ENCODE results near the gene ITGB2.

Gene ITGB2

DNA sequence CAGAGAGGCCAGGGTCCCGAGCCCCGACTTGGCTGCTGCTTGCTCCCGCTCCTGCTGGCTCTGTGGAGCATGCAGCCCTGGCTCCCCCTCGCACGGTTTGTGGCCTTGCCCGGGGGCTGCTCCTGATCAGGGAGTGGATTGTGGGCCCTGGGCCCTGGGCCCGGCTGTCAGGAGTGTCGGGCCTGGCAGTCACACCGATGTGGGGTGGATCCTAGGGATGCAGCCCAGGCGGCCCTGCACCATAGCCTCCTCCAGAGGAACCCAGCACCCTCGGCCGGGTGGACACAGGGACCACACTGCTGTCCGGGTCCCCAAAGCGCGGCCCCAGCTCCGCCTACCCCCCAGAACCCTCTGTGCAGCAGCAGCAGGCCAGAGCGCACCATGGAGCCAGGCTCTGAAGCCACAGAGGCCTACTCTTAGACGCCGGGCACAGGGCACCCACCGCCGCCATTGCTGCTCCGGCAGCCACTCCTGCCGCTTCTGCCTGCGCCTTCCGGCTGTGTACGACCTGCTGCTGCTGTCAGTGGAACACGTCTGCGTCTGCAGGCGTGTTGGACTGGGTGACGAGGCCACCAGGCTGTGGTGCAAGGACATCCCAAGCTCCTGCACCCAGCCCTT lies 28.6 kb upstream of the ITGB2 start:
- no peaks in the 10 kb centered on the region for H3K9me3 Mint-ChIP-seq

GRCh38 chr21:44948426-44949120 lies 27.9 kb upstream of the ITGB2 start:
- Mint-ChIP-seq H3K9me3 (no peaks in the 10 kb centered on the region), H3K27ac (no peak overlapping the region), H3K36me3 (ENCODE audit: low read depth) (peaks cover 90% of the 10 kb centered on the region), H3K27me3 (no peaks in the 10 kb centered on the region), H3K4me1 (ENCODE audit: low read depth) (peaks cover 19% of the 10 kb centered on the region), H3K4me3 (no peak overlapping the region)
- no peak for DNase-seq

More for the DNA sequence above, 28.6 kb upstream of the ITGB2 start:
- H3K4me3 Mint-ChIP-seq, result no peak overlapping the region
- DNase-seq, result no peak
- peaks cover 15% of the 10 kb centered on the region for H3K4me1 Mint-ChIP-seq (ENCODE audit: low read depth)
- H3K27ac Mint-ChIP-seq, result no peak overlapping the region
- no peaks in the 10 kb centered on the region for H3K27me3 Mint-ChIP-seq
- peaks cover 90% of the 10 kb centered on the region for H3K36me3 Mint-ChIP-seq (ENCODE audit: low read depth)

GRCh38 chr21:44947930-44948331 lies 27.2 kb upstream of the ITGB2 start:
- Mint-ChIP-seq H3K27ac (no peak overlapping the region), H3K4me1 (ENCODE audit: low read depth) (peaks cover 25% of the 10 kb centered on the region), H3K4me3 (no peak overlapping the region), H3K9me3 (no peaks in the 10 kb centered on the region), H3K36me3 (ENCODE audit: low read depth) (peaks cover 93% of the 10 kb centered on the region), H3K27me3 (no peaks in the 10 kb centered on the region)
- DNase-seq, result no peak

- H3K36me3 Mint-ChIP-seq (ENCODE audit: low read depth), result peaks cover 93% of the 10 kb centered on the region
- H3K4me3 Mint-ChIP-seq, result no peak overlapping the region
- H3K27ac Mint-ChIP-seq, result no peak overlapping the region
- H3K4me1 Mint-ChIP-seq (ENCODE audit: low read depth), result peaks cover 31% of the 10 kb centered on the region
- DNase-seq, result no peak
- no peaks in the 10 kb centered on the region for H3K9me3 Mint-ChIP-seq
- H3K27me3 Mint-ChIP-seq, result no peaks in the 10 kb centered on the region
Observed at GRCh38 chr21:44947111-44947929, 26.6 kb upstream of the ITGB2 start.

GRCh38 chr21:44946254-44947041 lies 25.7 kb upstream of the ITGB2 start:
- no peak for DNase-seq
- Mint-ChIP-seq H3K9me3 (no peaks in the 10 kb centered on the region), H3K36me3 (ENCODE audit: low read depth) (peaks cover 96% of the 10 kb centered on the region), H3K4me3 (no peak overlapping the region), H3K27me3 (no peaks in the 10 kb centered on the region), H3K27ac (no peak overlapping the region), H3K4me1 (ENCODE audit: low read depth) (peaks cover 39% of the 10 kb centered on the region)

DNA sequence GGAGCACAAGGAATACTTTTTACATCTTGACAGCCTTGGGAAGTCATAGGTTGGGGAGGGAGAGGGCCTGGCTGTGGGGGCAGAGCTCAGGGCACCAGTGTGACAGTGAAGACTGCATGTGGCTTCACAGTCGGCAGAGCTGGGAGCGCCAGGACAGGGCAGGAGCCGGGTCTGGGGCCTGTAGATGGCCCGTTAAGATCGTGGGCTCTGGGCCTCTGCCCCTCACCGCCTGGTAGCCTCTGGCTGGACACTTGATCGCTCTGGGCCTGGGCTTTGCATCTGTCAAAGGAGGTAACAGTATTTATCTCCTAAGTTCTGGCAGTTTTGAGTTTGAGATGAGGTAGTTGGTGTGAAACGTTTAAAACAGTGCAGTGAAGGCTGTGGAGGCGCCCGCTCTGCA lies 23.9 kb upstream of the ITGB2 start:
- no peak overlapping the region for H3K27ac Mint-ChIP-seq

DNA sequence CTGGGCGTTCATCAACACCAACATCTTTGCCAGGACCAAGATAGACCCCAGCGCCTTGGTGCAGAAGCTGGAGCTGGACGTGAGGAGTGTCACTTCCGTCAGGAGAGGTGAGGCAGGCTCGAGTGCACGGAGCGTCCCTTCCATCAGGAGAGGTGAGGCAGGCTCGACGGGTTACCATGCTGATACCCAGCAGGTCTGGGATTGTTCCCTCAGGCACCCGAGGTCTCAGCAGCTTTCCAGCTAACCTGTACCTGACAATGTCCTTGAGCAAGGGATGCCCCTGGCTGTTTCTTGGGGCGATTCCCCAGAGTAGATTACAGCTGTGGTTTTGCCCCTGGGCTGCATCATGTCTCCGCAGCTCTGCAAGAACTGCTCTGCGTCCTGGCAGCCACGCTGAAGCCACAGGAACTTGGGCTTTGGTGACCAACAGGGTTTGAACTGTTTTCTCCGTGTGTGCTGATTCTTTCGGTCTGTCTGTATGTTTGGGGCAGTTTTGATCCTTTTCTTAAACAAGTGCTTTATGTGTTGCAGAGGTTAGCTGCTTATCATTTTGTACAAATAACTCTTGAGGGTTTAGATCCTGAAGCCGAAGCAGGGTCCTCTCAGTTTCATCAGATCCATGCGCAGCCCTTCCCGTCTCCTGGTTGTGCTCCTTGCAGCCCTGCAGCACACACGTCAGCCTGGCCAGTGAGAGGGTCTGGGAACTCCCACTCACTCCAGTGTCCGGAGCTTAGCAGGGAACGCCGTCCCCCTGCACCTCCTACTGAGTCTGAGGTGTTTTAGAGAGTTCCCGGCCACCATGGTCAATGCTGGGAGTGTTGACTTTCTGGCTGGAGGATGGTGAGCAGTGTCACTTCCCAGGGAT lies 23.2 kb upstream of the ITGB2 start:
- DNase-seq, result no peak
- Mint-ChIP-seq H3K27ac (peak overlapping the region; percentile 57), H3K9me3 (no peaks in the 10 kb centered on the region), H3K36me3 (ENCODE audit: low read depth) (peaks cover 88% of the 10 kb centered on the region), H3K4me1 (ENCODE audit: low read depth) (peaks cover 47% of the 10 kb centered on the region), H3K27me3 (no peaks in the 10 kb centered on the region), H3K4me3 (no peak overlapping the region)

More for the DNA sequence above, 23.9 kb upstream of the ITGB2 start:
- Mint-ChIP-seq H3K4me1 (ENCODE audit: low read depth) (peaks cover 45% of the 10 kb centered on the region), H3K36me3 (ENCODE audit: low read depth) (peaks cover 91% of the 10 kb centered on the region), H3K9me3 (no peaks in the 10 kb centered on the region), H3K4me3 (no peak overlapping the region), H3K27me3 (no peaks in the 10 kb centered on the region)
- no peak for DNase-seq

GRCh38 chr21:44943005-44943685 lies 22.4 kb upstream of the ITGB2 start:
- Mint-ChIP-seq H3K9me3 (no peaks in the 10 kb centered on the region), H3K36me3 (ENCODE audit: low read depth) (peaks cover 82% of the 10 kb centered on the region), H3K27me3 (no peaks in the 10 kb centered on the region), H3K4me1 (ENCODE audit: low read depth) (peaks cover 53% of the 10 kb centered on the region), H3K4me3 (no peak overlapping the region), H3K27ac (no peak overlapping the region)
- no peak for DNase-seq

DNA sequence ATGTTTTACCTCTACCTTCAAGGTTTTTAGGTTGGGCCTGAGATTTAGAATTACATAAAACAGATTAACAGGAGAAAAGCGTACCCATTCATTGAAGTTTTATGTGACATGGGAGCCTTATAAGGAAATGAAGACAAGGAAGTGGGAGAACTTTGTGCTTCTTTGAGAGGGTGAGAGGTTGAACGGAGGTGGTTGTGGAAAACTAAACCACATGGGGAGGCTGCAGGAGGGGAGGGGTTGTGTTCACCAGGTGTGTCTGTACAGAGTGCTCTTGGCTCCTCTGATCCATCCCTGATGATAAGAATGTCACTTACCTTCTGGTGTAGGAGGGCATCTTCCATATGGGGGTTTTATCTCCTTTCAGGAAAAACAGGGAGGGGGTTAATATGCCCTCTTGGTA lies 21.9 kb upstream of the ITGB2 start:
- Mint-ChIP-seq H3K36me3 (ENCODE audit: low read depth) (peaks cover 76% of the 10 kb centered on the region), H3K4me1 (ENCODE audit: low read depth) (peaks cover 55% of the 10 kb centered on the region), H3K9me3 (no peaks in the 10 kb centered on the region), H3K4me3 (peak overlapping the region; percentile 91), H3K27me3 (no peaks in the 10 kb centered on the region), H3K27ac (peak overlapping the region; percentile 76)
- no peak for DNase-seq

GRCh38 chr21:44941567-44941966 lies 20.9 kb upstream of the ITGB2 start:
- DNase-seq, result no peak
- peaks cover 68% of the 10 kb centered on the region for H3K36me3 Mint-ChIP-seq (ENCODE audit: low read depth)
- H3K4me1 Mint-ChIP-seq (ENCODE audit: low read depth), result peaks cover 55% of the 10 kb centered on the region
- no peaks in the 10 kb centered on the region for H3K9me3 Mint-ChIP-seq
- H3K27ac Mint-ChIP-seq, result peak overlapping the region; percentile 77
- H3K4me3 Mint-ChIP-seq, result peak overlapping the region; percentile 91
- H3K27me3 Mint-ChIP-seq, result no peaks in the 10 kb centered on the region

GRCh38 chr21:44940116-44940631 lies 19.5 kb upstream of the ITGB2 start:
- H3K9me3 Mint-ChIP-seq, result no peaks in the 10 kb centered on the region
- peak overlapping the region; percentile 91 for H3K4me3 Mint-ChIP-seq
- no peaks in the 10 kb centered on the region for H3K27me3 Mint-ChIP-seq
- H3K36me3 Mint-ChIP-seq (ENCODE audit: low read depth), result peaks cover 54% of the 10 kb centered on the region
- peak overlapping the region; percentile 92 for H3K27ac Mint-ChIP-seq
- H3K4me1 Mint-ChIP-seq (ENCODE audit: low read depth), result peaks cover 49% of the 10 kb centered on the region
- DNase-seq, result no peak

DNA sequence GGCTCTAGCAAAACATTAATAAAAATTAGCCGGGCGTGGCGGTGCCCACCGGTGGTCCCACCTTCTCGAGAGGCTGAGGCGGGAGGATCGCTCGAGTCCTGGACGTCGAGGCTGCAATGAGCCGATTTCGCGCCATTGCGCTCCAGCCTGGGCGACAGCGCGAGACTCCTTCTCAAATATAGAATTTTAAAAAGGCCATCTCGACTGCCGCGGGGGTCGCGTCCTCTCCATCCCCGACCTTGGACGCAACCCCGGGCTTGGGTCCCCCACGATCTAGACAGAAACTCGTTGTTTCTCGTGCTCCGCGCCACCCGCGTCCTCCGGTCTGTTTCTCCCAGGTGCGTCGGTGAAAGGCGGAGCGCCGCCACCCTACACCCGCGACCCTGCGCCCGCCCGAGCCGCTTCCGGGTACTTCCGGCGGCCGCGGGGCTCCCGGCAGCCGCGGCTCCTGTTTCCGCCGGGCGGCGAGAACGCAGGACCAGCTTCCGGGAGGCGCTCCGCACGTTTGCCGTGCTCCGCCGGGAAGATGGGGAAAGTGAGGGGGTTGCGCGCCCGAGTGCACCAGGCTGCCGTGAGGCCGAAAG lies 18.9 kb upstream of the ITGB2 start, which contains the start of gene SLX9:
Gene SLX9 (plus strand): TSS at position 498 of the 584 bp plus-strand sequence. CDS start 29 bp downstream, at position 527.
- Mint-ChIP-seq H3K9me3 (no peaks in the 10 kb centered on the region), H3K36me3 (ENCODE audit: low read depth) (peaks cover 48% of the 10 kb centered on the region), H3K4me1 (ENCODE audit: low read depth) (peaks cover 47% of the 10 kb centered on the region), H3K27ac (peak within 1 kb of the TSS; percentile 92), H3K4me3 (peak within 1 kb of the TSS; percentile 91), H3K27me3 (no peaks in the 10 kb centered on the region)
- peak; percentile 91 for DNase-seq

Data from activated T-cell treated with anti-CD3 and anti-CD28 coated beads, Interleukin-2, amount 50 U/mL, for 24 hours (primary cell).